Measurements from ENCODE around the gene B4GALNT3.

B4GALNT3 gene

DNA sequence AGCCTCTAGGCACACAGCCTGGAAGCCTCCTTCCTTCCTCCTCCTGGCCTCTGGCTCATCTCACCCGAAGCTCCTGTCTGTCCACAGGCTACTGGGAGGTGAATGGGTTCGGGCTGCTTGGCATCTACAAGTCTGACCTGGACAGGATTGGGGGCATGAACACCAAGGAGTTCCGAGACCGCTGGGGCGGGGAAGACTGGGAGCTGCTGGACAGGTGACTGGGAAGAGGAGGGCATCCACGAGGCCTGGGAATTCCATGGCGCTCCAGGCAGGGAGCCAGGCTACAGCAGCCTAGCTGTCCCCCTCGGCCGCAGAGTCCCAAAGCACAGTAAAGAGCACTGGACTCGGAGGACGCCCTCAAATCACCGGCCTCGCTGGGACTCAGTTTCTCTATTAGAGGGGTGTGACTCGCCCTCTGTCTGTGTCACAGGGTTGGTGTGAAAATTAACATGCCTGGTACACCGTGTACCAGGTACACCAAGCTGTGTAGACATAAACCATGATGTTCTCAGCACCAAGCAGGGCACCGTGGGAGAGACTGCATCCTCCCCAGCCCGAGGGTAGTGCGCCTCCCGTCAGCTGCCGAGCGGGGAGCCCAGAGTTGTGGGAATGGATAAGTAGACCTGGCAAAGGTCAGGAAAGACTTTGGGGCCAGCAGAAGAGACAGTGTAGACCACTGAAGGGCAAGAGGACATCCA lies 99.6 kb downstream of the B4GALNT3 start:
- DNase-seq (ENCODE audit: low read depth, low spot score) = no peak
- H3K27ac ChIP-seq = no peak overlapping the region

DNA sequence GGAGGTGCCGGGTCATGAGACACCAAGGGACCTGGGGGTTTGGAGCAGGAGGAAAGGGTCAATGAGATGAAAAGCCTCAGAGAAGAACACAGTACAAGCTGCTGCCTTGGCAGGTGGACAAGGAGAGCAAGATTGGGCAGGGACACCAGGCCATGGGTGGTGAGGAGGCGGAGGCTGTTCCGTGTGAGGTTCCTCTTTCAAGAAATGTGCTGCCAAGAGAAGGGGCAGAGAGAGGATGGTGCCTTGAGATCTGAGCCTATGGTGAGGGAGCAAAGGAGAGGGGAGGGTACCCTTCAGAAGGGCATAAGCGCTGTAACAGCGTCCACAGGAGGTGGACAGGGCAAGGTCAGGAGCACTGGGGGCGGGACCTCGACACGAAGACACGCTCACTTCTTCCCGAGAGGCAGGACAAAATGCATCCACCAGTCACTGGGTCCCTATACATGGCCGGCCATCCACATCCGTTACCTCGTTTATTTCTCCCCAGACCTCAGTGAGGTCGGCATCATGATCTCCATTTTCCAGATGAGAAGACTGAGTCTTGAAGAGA lies 100.2 kb downstream of the B4GALNT3 start:
- H3K27ac ChIP-seq = no peak overlapping the region
- DNase-seq (ENCODE audit: low read depth, low spot score) = no peak
- no peak overlapping the region for H3K9ac ChIP-seq (ENCODE audit: insufficient read length)
- TF ChIP-seq EZH2 (IDR thresholded peaks at IDR 0.05) (no peak), POLR2AphosphoS5 (IDR thresholded peaks at IDR 0.05; ENCODE audit: borderline replicate concordance, low read depth, low read length) (no peak), FOXP2 (optimal IDR thresholded peaks at IDR 0.05; ENCODE audit: control extremely low read depth, extremely low read length, insufficient read depth) (no peak)
- no peaks in the 10 kb centered on the region for H3K36me3 ChIP-seq (ENCODE audit: insufficient read depth, low read length)
- H3K4me3 ChIP-seq = no peak overlapping the region
- no peaks in the 10 kb centered on the region for H3K9me3 ChIP-seq (ENCODE audit: low read depth, low read length)

More for the DNA sequence above, 99.6 kb downstream of the B4GALNT3 start:
- no peak for TF ChIP-seq FOXP2 (optimal IDR thresholded peaks at IDR 0.05; ENCODE audit: control extremely low read depth, extremely low read length, insufficient read depth)
- TF ChIP-seq EZH2 (IDR thresholded peaks at IDR 0.05) = no peak
- TF ChIP-seq POLR2AphosphoS5 (IDR thresholded peaks at IDR 0.05; ENCODE audit: borderline replicate concordance, low read depth, low read length) = no peak
- H3K36me3 ChIP-seq (ENCODE audit: insufficient read depth, low read length) = no peaks in the 10 kb centered on the region
- H3K4me3 ChIP-seq = no peak overlapping the region
- H3K9ac ChIP-seq (ENCODE audit: insufficient read length) = no peak overlapping the region
- H3K9me3 ChIP-seq (ENCODE audit: low read depth, low read length) = no peaks in the 10 kb centered on the region

DNA sequence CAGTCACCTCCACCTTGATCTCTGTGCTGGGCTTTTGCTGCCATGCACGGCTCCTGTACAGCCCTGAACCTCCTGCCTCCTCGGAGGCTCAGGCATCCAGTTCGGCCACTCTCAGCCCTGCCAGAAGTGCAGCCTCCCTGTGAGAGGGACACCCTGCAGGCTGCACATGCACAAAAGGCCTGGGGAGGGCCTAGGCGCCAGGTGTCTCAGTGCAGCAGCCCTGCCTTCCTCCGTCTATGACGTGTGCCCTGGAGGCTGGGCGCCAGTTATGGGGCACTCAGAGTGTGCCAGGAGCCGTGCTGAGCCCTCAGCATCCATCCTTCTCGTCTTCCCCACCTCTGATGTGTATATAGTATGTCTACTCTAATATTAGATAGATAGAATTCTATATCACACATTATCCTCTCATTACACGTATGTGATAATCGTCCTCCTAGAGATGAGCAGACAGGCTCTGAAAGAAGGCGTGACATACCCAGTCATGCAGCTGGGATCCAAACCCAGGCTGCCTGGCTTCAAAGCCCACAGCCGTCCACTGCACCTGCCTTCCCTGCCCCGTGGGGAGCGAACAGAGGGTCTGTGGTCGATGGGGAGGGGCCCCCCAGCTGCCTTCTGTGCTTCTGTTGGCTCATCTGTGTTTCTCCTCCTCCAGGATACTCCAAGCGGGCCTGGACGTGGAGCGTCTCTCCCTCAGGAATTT lies 101.1 kb downstream of the B4GALNT3 start:
- no peak for TF ChIP-seq POLR2AphosphoS5 (IDR thresholded peaks at IDR 0.05; ENCODE audit: borderline replicate concordance, low read depth, low read length)
- no peak for TF ChIP-seq EZH2 (IDR thresholded peaks at IDR 0.05)
- no peak for TF ChIP-seq FOXP2 (optimal IDR thresholded peaks at IDR 0.05; ENCODE audit: control extremely low read depth, extremely low read length, insufficient read depth)
- H3K36me3 ChIP-seq (ENCODE audit: insufficient read depth, low read length) = no peaks in the 10 kb centered on the region
- DNase-seq (ENCODE audit: low read depth, low spot score) = no peak

DNA sequence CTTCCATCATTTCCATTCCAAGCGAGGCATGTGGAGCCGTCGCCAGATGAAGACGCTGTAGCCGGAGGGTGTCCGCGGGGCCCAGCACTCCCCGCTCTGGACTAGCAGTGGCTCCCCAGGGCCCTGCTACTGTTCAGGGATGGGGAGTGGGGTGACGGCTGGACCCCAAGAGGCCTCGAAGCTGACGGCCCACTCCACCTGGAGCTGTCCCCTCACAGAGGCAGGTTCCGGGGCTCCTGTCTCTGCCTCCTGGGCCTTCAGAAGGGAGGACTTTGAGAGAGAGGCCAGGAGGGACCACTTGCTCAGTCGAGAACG lies 101.6 kb downstream of the B4GALNT3 start:
- no peak overlapping the region for H3K27ac ChIP-seq
- H3K9me3 ChIP-seq (ENCODE audit: low read depth, low read length) = no peaks in the 10 kb centered on the region
- no peak for DNase-seq (ENCODE audit: low read depth, low spot score)

More for the DNA sequence above, 101.1 kb downstream of the B4GALNT3 start:
- H3K9me3 ChIP-seq (ENCODE audit: low read depth, low read length) = no peaks in the 10 kb centered on the region
- no peak overlapping the region for H3K27ac ChIP-seq
- no peak overlapping the region for H3K4me3 ChIP-seq
- H3K9ac ChIP-seq (ENCODE audit: insufficient read length) = no peak overlapping the region

DNA sequence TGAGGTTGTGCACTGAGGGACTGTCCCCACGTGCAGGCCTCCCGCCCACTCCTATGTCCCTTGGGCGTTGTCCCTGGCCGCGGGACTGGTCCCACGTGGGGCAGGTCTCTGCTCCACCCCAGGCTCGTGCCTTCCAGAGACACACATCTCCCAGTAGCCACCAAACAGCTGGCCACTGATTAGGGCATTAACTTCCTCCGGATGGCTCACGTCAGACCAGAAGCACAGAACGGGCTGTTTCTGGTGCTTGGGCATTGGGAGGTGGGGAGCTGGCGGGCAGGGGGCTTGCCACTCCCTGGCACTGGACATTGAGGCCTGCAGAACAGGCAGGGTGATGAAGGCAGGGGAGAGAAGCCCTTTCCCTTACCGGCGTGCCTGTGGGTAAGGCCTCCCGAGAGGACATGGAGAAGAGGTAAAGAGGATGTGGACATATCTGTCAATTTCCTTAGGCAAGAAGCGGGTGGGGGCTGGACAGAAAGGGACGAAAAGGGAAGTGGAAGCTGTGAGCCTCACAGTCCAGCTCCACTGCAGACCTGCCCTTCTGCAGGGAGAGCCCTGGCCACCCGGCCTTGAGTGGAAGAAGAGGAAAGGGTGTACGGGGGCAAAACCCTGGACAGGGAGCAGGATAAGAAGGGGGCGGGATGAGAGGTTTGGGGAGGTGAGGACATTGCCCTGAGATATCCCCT lies 102.3 kb downstream of the B4GALNT3 start:
- Histone ChIP-seq H3K4me3 (no peak overlapping the region), H3K9me3 (ENCODE audit: low read depth, low read length) (no peaks in the 10 kb centered on the region), H3K36me3 (ENCODE audit: insufficient read depth, low read length) (no peaks in the 10 kb centered on the region), H3K9ac (ENCODE audit: insufficient read length) (no peak overlapping the region), H3K27ac (no peak overlapping the region)
- TF ChIP-seq POLR2AphosphoS5 (IDR thresholded peaks at IDR 0.05; ENCODE audit: borderline replicate concordance, low read depth, low read length) (no peak), FOXP2 (optimal IDR thresholded peaks at IDR 0.05; ENCODE audit: control extremely low read depth, extremely low read length, insufficient read depth) (no peak), EZH2 (IDR thresholded peaks at IDR 0.05) (no peak)
- no peak for DNase-seq (ENCODE audit: low read depth, low spot score)

More for the DNA sequence above, 101.6 kb downstream of the B4GALNT3 start:
- no peak overlapping the region for H3K9ac ChIP-seq (ENCODE audit: insufficient read length)
- H3K36me3 ChIP-seq (ENCODE audit: insufficient read depth, low read length) = no peaks in the 10 kb centered on the region
- H3K4me3 ChIP-seq = no peak overlapping the region
- no peak for TF ChIP-seq POLR2AphosphoS5 (IDR thresholded peaks at IDR 0.05; ENCODE audit: borderline replicate concordance, low read depth, low read length)
- TF ChIP-seq FOXP2 (optimal IDR thresholded peaks at IDR 0.05; ENCODE audit: control extremely low read depth, extremely low read length, insufficient read depth) = no peak

DNA sequence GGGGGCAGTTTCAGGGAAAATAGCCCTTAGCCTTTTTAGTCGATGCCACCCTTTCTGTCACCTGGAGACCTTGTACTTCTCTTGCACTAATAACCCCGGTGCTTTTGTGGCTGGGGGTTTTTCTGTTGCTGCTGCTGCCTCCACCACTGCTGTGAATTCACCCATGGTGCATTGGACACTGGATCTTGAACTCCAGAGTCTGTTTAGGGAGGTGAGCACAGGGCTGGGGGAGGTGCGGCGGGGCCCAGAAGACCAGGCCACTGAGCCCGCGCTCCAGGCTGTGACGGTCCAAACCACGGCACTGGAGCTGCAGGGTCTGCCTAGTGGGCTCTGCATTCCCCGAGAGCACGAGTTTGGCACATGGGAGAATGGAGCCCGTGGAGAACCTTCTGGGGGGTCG lies 102.9 kb downstream of the B4GALNT3 start:
- no peak overlapping the region for H3K4me3 ChIP-seq
- no peak for DNase-seq (ENCODE audit: low read depth, low spot score)
- H3K9me3 ChIP-seq (ENCODE audit: low read depth, low read length) = no peaks in the 10 kb centered on the region
- H3K9ac ChIP-seq (ENCODE audit: insufficient read length) = no peak overlapping the region
- TF ChIP-seq EZH2 (IDR thresholded peaks at IDR 0.05) (no peak), POLR2AphosphoS5 (IDR thresholded peaks at IDR 0.05; ENCODE audit: borderline replicate concordance, low read depth, low read length) (no peak), FOXP2 (optimal IDR thresholded peaks at IDR 0.05; ENCODE audit: control extremely low read depth, extremely low read length, insufficient read depth) (no peak)
- H3K36me3 ChIP-seq (ENCODE audit: insufficient read depth, low read length) = no peaks in the 10 kb centered on the region
- H3K27ac ChIP-seq = no peak overlapping the region

DNA sequence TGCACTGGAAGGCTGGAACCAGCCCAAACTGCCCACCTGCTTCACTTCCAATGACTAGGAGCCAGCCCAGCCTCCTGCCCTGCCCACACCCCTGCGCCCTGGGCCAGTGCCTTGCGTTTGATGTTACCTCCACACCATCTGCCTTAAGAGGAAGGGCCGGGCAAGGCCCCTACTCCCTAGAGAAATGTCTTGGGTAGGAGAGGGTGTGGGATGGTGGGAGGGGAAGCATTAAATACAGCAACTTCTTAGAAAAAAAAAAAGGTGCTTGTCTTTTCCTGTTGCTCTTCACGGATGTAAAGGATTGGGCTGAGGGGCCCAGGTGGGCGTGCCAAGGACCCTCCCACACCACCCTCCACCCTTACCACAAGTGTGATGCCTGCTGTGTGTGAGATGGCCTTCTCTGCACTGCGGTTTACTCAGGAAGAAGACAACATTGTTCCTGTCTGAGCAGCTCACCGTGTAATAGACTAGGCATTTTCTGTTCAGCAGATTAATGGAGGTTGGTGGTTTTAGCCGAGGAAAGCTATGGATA lies 103.6 kb downstream of the B4GALNT3 start:
- no peak overlapping the region for H3K9ac ChIP-seq (ENCODE audit: insufficient read length)

More for the DNA sequence above, 103.6 kb downstream of the B4GALNT3 start:
- Histone ChIP-seq H3K9me3 (ENCODE audit: low read depth, low read length) (no peaks in the 10 kb centered on the region), H3K27ac (no peak overlapping the region), H3K4me3 (peak overlapping the region; percentile 40; the same call in 1 of the 2 replicates), H3K36me3 (ENCODE audit: insufficient read depth, low read length) (no peaks in the 10 kb centered on the region)
- DNase-seq (ENCODE audit: low read depth, low spot score) = peak; percentile 39
- TF ChIP-seq POLR2AphosphoS5 (IDR thresholded peaks at IDR 0.05; ENCODE audit: borderline replicate concordance, low read depth, low read length) (no peak), EZH2 (IDR thresholded peaks at IDR 0.05) (no peak), FOXP2 (optimal IDR thresholded peaks at IDR 0.05; ENCODE audit: control extremely low read depth, extremely low read length, insufficient read depth) (no peak)

Data from SK-N-MC (cell line).